Retinal pigment epithelial cell (primary cell): ENCODE measurements around the gene OR4C45.
"Not testable (repeated sequence)": the region's sequence is repeated elsewhere in the genome, so short reads cannot be mapped to it uniquely, and the experiment has no call there.

Experiments
- DNase-seq: peaks from one replicate; pipeline ENCODE4 v3.0.0-alpha.2; 2010; ENCODE audit warnings: low read depth
- H3K4me3 ChIP-seq: 2 replicates; pipeline ENCODE4 v1.5.1; 2011; ENCODE audit warnings: mild to moderate bottlenecking, low read length, control low read depth, moderate library complexity
- CTCF ChIP-seq: conservative IDR thresholded peaks from 2 replicates; pipeline ENCODE4 v1.5.1; 2011; ENCODE audit warnings: low read depth, low read length, control low read depth, inconsistent platforms

The OR4C45 gene

GRCh38 chr11:50078001-50078400, 45.3 kb downstream of the OR4C45 start:
- no peak overlapping the region for H3K4me3 ChIP-seq
- DNase-seq = no peak
- TF ChIP-seq CTCF = no peak

GRCh38 chr11:50078946-50079345, 46.3 kb downstream of the OR4C45 start:
- DNase-seq, H3K4me3 ChIP-seq: not testable (repeated sequence)

- H3K4me3 ChIP-seq = no peak overlapping the region
- DNase-seq = no peak
- TF ChIP-seq CTCF = no peak
These were observed 47.6 kb downstream of the OR4C45 start for GRCh38 chr11:50080256-50080655.
